ENCODE measurements around the gene GNL1. TPM values are rescaled to one million over a fixed set of nuclear protein-coding genes. Genes with fewer than 3 reads are reported as not detected.
A peak's percentile ranks its signal among the peaks of the same experiment; 100 is the strongest.

The GNL1 gene
- total and polyA plus RNA-seq, 2 of the 8 experiments (the other 6 are each of a cell fraction or from before 2014, with no cell fraction given): 42.4 to 67.8 TPM

DNA sequence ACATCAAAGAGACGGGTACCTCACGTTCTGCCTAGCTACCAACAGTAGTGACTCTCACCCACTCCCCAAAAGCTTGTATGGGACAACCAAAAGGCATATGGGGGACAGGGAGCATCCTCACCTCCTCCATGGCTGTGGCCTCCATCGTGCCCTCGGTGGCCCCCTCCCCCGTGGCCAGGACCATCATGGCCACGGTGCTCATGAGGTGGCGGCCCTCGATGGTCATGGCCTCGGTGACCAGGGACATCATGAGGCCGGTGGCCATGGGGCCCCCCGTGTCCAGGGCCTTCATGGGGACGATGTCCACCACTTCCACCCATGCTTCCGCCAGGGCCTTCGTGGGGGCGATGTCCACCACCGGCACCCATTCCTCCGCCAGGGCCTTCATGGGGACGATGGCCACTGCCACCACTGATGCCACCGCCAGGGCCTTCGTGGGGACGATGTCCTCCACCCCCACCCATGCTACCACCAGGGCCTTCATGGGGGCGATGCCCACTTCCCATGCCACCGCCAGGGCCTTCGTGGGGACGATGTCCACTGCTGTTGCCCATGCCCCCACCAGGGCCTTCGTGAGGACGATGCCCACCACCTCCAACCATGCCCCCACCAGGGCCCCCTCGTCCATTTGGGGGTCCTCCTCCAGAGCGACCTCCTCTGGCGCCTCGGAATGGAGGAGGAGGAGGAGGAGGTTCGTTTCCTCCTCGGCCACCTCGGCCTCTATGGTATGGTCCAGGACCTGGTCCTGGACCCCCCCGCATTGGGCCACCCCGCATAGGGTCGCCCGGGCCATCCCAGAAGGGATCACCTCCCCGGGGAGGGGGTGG lies 45.7 kb upstream of the GNL1 start:
- no peak overlapping the region for H3K23ac ChIP-seq (ENCODE audit: insufficient read length)
- H2AFZ ChIP-seq (ENCODE audit: low read length): no peak overlapping the region
- no peak overlapping the region for H4K91ac ChIP-seq (replicated peaks; ENCODE audit: insufficient read length, low read length)
- no peak overlapping the region for H2BK12ac ChIP-seq (ENCODE audit: low read depth, low read length)
- H3K79me1 ChIP-seq (ENCODE audit: low read depth, low read length): no peaks in the 10 kb centered on the region; the same call in none of the 2 replicates
- FAIRE-seq (no peak), DNase-seq (ENCODE audit: low read depth in 1 of 2, low spot score in 2 of 2) (no peak)
- H3K4me3 ChIP-seq (ENCODE audit: extremely low read depth in 1 of 4, insufficient read depth in 2 of 4, low read depth in 3 of 4, low read length in 4 of 4): no peak overlapping the region
- H2BK20ac ChIP-seq (ENCODE audit: low read length): no peak overlapping the region
- H3K9ac ChIP-seq (replicated peaks in 1 of 4; ENCODE audit: extremely low read depth in 1 of 4, low read depth in 3 of 4, low read length in 3 of 4): no peak overlapping the region
- TF ChIP-seq POLR2A (IDR thresholded peaks at IDR 0.05; ENCODE audit: control extremely low read depth in 1 of 2, low read depth in 2 of 2, low read length in 2 of 2) (peak in 1 of 2 experiments; percentile 63; a peak in 1 of 3 replicates), TEAD4 (IDR thresholded peaks at IDR 0.05; ENCODE audit: low read depth, low read length) (no peak)
- H2BK15ac ChIP-seq (ENCODE audit: low read length): no peak overlapping the region
- H2BK5ac ChIP-seq (ENCODE audit: low read depth, low read length): no peak overlapping the region
- H3K79me2 ChIP-seq (ENCODE audit: control insufficient read depth in 1 of 2, insufficient read depth in 2 of 2, low read length in 2 of 2): no peaks in the 10 kb centered on the region
- no peaks in the 10 kb centered on the region; the same call in 1 of the 2 replicates for H3K23me2 ChIP-seq (ENCODE audit: low read depth, low read length)
- CTCF ChIA-PET (ENCODE audit: partially characterized antibody): interaction anchor here (0.9 to 5.7 kb wide), 5 partner anchors 9 to 119 kb away, joined by 3 to 35 read pairs (median 3); no protein-coding TSS in a partner anchor
- H3K18ac ChIP-seq (ENCODE audit: extremely low read depth, low read length): no peak overlapping the region
- H4K20me1 ChIP-seq (replicated peaks in 1 of 2; ENCODE audit: control insufficient read depth in 1 of 2, insufficient read depth in 2 of 2, low read length in 2 of 2): peaks cover 11 to 38% of the 10 kb centered on the region in 2 experiments
- H4K8ac ChIP-seq (ENCODE audit: extremely low read depth, insufficient read depth, low read length): no peak overlapping the region; the same call in 1 of the 2 replicates
- no peaks in the 10 kb centered on the region for H3K4me1 ChIP-seq (replicated peaks in 1 of 4; ENCODE audit: control insufficient read depth in 3 of 4, insufficient read depth in 4 of 4, low read length in 3 of 4)
- H3K36me3 ChIP-seq (ENCODE audit: control insufficient read depth in 2 of 4, insufficient read depth in 4 of 4, low read length in 3 of 4): peaks cover 54 to 68% (median 63%) of the 10 kb centered on the region in 4 experiments
- H3K56ac ChIP-seq (replicated peaks; ENCODE audit: insufficient read length, low read depth, low read length): no peak overlapping the region
- H3K4ac ChIP-seq (replicated peaks; ENCODE audit: insufficient read length, low read depth, low read length): no peak overlapping the region
- H4K5ac ChIP-seq (ENCODE audit: insufficient read length, low read depth, low read length): no peak overlapping the region
- H2AK5ac ChIP-seq (ENCODE audit: low read depth, low read length): no peak overlapping the region
- H2BK120ac ChIP-seq (replicated peaks; ENCODE audit: low read depth, low read length): no peak overlapping the region
- H3K4me2 ChIP-seq (ENCODE audit: insufficient read depth in 1 of 2, low read depth in 2 of 2, low read length in 2 of 2): no peak overlapping the region
- POLR2A ChIA-PET (ENCODE audit: partially characterized antibody): interaction anchor here (1.0 to 21.6 kb wide), 15 partner anchors 8 to 112 kb away, joined by 3 to 712 read pairs (median 7); partner anchors contain the start of genes C6orf136, DHX16, GNL1 and MRPS18B
- 92% methylated on average over 28 of the region's 39 CpGs; no CpG with 5 or more reads in 1 of the 2 experiments for WGBS, 2 experiments (ENCODE audit: extremely low coverage in 1 of 2, insufficient coverage in 1 of 2, insufficient read length in 1 of 2, insufficient replicate concordance in 2 of 2, low coverage in 1 of 2, low lambda C conversion rate in 2 of 2, missing lambda C conversion rate in 1 of 2)
- H3K27me3 ChIP-seq (replicated peaks in 1 of 4; ENCODE audit: control insufficient read depth in 3 of 4, extremely low read depth in 1 of 4, insufficient read depth in 3 of 4, low read length in 3 of 4): no peaks in the 10 kb centered on the region
- no peaks in the 10 kb centered on the region for H3K9me3 ChIP-seq (ENCODE audit: insufficient read depth in 2 of 2, low read depth in 1 of 2, low read length in 1 of 2)
- H3K14ac ChIP-seq (ENCODE audit: insufficient read length): no peak overlapping the region
- H3K27ac ChIP-seq (ENCODE audit: low read depth, low read length): no peak overlapping the region

Measured in H1 (cell line).